ENCODE results near the gene MS4A18. TPM values are rescaled to one million over a fixed set of nuclear protein-coding genes. Genes with fewer than 3 reads are reported as not detected.

The MS4A18 gene
- total and polyA plus RNA-seq, 9 donors = not detected

- Histone ChIP-seq H3K4me1 (ENCODE audit: insufficient read depth) (no peaks in the 10 kb centered on the region), H3K27ac (no peak overlapping the region), H3K27me3 (no peaks in the 10 kb centered on the region), H3K4me3 (no peak overlapping the region), H3K36me3 (no peaks in the 10 kb centered on the region), H3K9me3 (no peaks in the 10 kb centered on the region)
- no peak for DNase-seq
- WGBS, 3 donors = 60 to 64% (median 62%) methylated on average over 4 of the region's 4 CpGs
- TF ChIP-seq POLR2A (IDR thresholded peaks at IDR 0.05) (no peak), EP300 (IDR thresholded peaks at IDR 0.05) (no peak), CTCF (IDR thresholded peaks at IDR 0.05) (no peak)
- intact Hi-C loops (cut with DNase I) = loop anchor here in 1 of 4 donors (5.0 to 10.0 kb wide), 2 partner anchors 125 to 358 kb away; no protein-coding TSS in a partner anchor
Measured at GRCh38 chr11:60777106-60777505, 52.6 kb downstream of the MS4A18 start.

GRCh38 chr11:60777572-60777971 is 53.1 kb downstream of the MS4A18 start:
- H3K36me3 ChIP-seq = no peaks in the 10 kb centered on the region
- WGBS, 3 donors = 54 to 65% (median 64%) methylated on average over 2 of the region's 2 CpGs
- intact Hi-C loops (cut with DNase I) = loop anchor here in 1 of 4 donors (5.0 to 10.0 kb wide), 2 partner anchors 125 to 357 kb away; no protein-coding TSS in a partner anchor
- H3K27me3 ChIP-seq = no peaks in the 10 kb centered on the region
- H3K4me3 ChIP-seq = no peak overlapping the region
- H3K9me3 ChIP-seq = no peaks in the 10 kb centered on the region
- DNase-seq = no peak
- H3K4me1 ChIP-seq (ENCODE audit: insufficient read depth) = no peaks in the 10 kb centered on the region
- no peak overlapping the region for H3K27ac ChIP-seq
- TF ChIP-seq EP300 (IDR thresholded peaks at IDR 0.05) = no peak
- TF ChIP-seq POLR2A (IDR thresholded peaks at IDR 0.05) = no peak
- no peak for TF ChIP-seq CTCF (IDR thresholded peaks at IDR 0.05)

GRCh38 chr11:60780065-60780464 is 55.5 kb downstream of the MS4A18 start:
- DNase-seq = no peak
- Histone ChIP-seq H3K27ac (no peak overlapping the region), H3K9me3 (no peaks in the 10 kb centered on the region), H3K27me3 (no peaks in the 10 kb centered on the region), H3K4me3 (no peak overlapping the region), H3K4me1 (ENCODE audit: insufficient read depth) (no peaks in the 10 kb centered on the region), H3K36me3 (no peaks in the 10 kb centered on the region)
- 81 to 84% (median 82%) methylated on average over 2 of the region's 2 CpGs for WGBS, 3 donors
- TF ChIP-seq EP300 (IDR thresholded peaks at IDR 0.05) = no peak
- TF ChIP-seq POLR2A (IDR thresholded peaks at IDR 0.05) = no peak
- TF ChIP-seq CTCF (IDR thresholded peaks at IDR 0.05) = no peak
- intact Hi-C loops (cut with DNase I) = loop anchor here in 1 of 4 donors (10.0 kb wide), 1 partner anchor 115 kb away; no protein-coding TSS in a partner anchor

GRCh38 chr11:60780774-60781173 is 56.3 kb downstream of the MS4A18 start:
- Histone ChIP-seq H3K27me3 (no peaks in the 10 kb centered on the region), H3K9me3 (no peaks in the 10 kb centered on the region), H3K4me3 (no peak overlapping the region), H3K4me1 (ENCODE audit: insufficient read depth) (no peaks in the 10 kb centered on the region), H3K27ac (no peak overlapping the region), H3K36me3 (no peaks in the 10 kb centered on the region)
- TF ChIP-seq CTCF (IDR thresholded peaks at IDR 0.05) = no peak
- no peak for TF ChIP-seq POLR2A (IDR thresholded peaks at IDR 0.05)
- no peak for TF ChIP-seq EP300 (IDR thresholded peaks at IDR 0.05)
- DNase-seq = no peak
- intact Hi-C loops (cut with DNase I) = loop anchor here in 1 of 4 donors (10.0 kb wide), 1 partner anchor 114 kb away; no protein-coding TSS in a partner anchor

Measured in ovary (tissue), 9 donors.